HG02885 (cell line): Measurements from ENCODE around the gene PACS2.
"Not testable (repeated sequence)": the region's sequence is repeated elsewhere in the genome, so short reads cannot be mapped to it uniquely, and the experiment has no call there.

ENCODE experiments used
- ATAC-seq: cut with Tn5 transposase; IDR thresholded peaks from one replicate; pipeline ENCODE4 v1.9.1; 2021; ENCODE audit warnings: mild to moderate bottlenecking; ENCODE audit not compliant: unreplicated experiment, poor library complexity

PACS2 gene

DNA sequence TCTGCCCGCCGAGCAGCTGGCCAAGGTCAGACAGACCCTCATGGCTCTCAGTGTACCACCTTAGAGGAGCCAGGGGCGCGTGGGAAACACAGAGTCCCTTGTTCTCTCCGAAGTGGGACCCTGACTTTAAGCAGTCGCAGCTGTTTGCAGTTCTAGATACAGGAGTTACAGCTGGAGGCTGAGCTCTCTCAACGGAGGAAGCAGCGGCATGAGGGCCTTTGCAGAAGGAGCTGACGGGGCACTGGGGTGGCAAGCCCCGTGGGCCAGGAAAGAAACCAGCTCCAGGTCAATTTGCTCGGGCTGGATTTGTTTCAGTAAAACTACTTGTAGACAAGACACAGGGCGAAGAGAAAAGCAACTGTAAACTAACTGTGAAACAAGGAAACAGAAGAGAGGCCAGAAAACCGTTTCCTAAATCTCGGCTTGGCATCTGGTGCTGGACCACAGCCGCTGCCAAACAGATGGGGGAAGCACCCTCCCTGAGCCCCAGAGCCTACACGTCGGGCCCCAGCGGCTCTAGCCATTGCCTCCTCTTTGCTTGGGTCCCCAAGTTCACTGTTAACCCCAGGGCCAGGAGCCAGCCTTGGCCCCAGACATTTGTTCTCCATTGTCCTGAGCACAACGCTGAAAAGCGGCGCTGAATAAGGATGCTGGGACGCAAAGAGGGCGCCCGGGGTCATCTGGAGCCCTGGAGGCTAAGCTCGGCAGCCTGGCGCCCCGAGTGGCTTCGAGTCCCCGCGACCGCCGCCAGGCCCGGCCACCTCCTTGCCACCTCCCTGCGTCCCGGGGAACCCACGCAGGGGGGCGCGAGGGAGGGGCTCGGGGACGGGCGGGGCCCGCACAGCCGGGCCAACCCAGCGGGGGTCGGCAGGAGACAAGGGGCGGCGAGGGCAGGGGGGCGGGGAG is 914 bp upstream of the PACS2 start:
- peak; percentile 18 for ATAC-seq

DNA sequence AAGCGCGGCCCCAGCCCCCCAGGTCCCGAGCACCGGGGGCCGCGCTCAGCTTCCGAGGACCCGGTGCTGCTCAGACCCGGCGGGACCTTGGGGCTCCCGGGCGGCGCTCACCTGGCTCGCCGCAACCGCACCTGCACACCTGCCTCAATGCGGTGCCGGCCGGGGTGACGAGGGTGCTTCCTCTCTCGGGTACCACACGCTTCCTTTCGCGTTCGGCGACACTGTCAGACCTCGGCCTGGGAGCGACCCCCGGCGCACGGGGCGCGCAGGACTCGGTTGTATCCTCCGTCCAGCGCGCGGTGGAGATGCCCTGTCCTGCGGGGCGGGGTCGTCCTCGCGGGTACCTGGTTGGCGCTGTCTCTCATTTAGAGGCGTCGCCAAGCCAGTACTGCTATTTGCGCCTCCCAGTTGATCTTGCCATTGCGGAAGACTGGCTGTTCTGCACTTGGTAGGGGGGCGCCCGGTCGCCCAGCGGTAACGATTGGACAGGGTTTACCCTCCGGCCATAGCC is 718 bp downstream of the PACS2 start:
- ATAC-seq: peak; percentile 22

DNA sequence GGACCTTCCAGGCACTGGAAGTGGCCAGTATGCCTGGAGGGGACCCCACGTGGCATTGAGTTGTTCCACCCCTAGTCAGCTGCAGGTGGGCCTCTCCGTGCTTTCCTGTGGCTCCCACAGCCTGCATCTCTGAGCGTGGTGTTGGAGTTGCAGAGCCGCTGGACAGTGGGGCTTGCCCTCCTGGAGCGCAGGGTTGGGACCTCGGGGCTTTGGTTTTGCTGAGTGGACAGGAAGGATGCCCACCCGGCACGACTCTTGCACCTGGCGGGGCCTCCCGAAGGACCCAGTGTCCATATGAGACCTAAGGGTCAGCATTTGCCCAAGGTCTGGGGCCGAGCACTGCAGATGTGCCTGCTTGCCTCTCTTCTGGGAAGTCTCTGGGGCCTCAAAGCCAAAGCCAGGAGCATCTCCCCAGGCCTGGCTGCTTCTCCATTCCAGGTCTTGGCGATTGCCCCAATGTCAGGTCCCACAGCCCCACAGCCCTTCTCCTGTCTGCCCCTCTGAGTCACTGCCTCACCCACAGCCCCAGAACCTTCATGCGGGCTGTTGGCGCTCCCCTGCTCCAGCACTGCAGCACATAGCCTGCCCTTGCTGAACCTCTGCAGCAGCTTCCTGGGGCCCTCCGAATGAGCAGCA is 1.5 kb downstream of the PACS2 start:
- ATAC-seq: no peak

DNA sequence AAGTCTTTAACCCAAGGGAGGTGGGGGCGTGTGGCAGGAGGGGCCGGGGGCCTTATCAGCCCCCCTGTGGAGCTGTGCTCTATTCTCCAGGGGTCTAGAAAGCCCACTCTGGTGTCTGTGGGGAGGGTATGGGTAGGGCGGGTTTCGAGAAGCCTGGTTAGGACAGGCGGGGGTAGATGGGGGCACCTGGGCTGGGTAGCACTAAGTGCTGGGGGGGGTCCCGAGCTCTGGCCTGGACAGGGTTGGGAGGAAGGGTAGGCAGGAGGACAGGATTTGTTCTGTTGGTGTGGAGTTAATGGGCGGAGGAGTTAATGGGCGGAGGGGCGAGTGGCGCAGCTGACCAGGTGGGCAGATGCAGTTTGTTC is 2.0 kb downstream of the PACS2 start:
- no peak for ATAC-seq

DNA sequence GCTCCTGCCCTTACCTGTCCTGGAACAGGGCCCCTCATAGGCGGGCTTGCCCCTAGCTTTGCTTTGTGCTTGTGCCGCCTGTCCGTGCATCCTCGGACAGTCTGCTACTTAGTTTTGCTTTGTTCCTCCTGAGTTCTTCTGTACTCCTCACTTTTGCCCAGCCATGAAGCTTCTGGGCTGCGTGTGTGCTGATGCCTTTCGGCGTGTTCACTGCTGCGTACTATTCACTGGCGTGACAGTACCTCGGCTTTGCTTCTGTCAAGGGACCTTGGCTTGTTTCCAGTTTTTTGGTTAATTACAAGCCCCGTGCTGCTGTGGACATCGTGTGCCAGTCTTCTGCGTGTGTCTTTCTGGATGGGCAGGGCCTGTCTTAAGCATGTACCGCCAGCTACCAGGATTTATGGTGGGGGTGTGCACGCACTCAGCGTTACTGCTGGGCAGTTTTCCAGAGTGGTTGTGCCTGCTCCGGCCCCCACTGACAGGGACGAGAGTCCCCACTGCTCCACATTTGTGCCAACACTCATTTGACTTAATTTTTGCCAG is 2.5 kb downstream of the PACS2 start:
- no peak for ATAC-seq

DNA sequence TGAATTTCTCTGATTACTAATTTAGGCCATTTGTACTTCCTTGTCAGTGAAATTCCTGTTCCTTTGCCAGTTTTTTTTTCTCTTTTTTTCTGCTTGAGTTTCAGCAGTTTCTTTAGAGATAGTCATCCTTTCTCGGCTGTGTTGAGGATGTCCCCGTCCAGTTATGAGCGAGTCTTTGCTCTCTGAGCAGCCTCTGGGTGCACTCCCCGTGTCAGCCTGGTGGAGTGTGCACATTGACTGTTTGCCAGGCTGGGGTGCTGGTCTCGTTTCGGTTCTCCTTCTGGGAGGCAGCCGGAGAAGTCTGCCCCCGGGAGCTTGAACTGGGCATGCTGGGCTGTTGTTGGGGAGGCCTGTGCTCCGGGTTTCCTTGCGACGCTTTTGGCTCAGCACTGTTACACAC is 3.0 kb downstream of the PACS2 start:
- no peak for ATAC-seq

DNA sequence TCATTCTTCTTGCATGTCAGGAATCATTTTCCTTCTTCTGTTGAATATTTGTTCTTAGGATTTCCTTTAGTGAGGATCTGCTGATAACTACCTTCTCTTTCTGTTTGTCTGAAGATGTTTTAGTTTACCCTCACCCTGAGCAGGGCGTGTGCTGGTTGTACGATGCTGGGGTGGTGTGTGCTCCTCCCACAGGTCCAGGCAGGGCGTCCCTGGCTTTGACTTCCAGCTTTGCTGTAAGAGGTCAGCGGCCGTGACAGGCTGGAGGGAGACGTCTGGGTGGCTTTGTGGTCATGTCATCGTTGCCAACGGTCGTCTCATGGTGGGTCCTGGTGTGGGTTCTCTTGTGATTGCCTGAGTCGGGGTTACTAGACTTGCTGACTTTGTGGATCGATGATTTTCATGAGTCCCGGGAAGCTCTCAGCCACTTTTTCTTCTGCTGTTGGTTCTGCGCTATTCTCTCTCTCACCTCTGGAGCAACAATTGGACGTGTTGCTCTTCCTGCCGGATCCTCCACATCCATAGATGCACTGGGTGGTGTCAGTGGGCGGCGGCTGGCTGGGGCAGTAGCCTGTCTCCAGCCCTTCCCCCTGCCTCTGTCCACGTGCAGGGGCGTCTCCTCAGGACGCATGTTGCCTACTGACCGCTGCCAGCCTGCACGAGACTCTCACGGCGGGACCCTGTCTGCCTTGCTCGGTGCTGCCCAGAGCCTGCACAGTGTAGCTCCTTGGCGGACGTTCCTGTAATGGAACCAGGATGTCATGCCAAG is 8.4 kb downstream of the PACS2 start:
- no peak for ATAC-seq

DNA sequence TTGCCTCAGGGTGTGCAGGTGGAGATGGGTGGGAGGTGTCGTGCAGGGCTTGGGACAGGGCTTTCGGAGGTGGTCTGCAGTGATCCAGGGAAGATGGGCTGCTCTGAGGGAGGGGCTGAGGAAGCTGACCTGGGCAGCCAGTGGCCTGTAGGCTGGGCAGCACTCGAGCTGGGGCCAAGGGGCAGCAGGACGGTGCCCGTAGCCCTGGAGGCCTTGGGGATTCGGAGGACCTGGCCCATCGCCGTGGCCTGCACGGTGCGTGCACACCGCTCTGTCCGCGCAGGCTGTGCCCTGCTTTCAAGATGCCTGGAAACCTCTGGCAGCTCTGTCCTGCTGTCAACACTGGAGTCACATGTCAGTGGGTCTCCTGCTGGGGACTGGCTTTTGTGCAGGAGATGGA is 9.1 kb downstream of the PACS2 start:
- ATAC-seq: no peak

DNA sequence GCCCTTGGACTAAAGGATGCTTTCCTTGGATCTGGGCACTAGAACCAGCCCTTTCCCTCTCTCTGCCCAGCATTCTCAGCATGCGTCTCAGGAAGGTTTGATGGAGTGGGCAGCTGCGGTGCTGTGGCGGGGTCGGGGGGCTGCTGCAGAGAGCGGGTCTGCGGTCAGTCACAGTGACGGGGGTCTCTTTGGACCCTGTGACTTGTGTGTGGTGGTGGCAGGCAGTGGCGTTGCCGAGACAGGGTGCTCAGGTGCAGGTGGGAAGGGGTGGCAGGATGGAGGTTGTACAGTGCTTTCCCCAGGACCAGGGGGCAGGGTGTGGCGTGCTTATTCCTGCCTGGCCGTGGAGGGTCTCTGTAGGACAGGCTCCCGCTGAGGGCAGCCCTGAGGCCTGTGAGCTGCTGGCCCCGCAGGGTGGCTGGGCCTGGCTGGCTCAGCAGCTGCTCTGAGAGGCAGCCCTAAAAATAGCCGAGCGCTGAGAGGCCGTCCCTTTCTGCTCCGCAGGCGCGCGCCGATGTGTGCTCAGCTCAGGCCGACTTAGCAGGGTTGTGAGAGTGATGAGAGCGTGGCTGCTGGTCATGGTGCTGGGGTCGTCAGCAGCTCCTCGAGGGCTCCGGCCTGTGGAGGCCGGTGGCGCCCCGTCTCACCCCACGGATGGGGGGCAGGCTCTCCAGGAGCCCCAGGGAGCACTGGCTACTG is 9.7 kb downstream of the PACS2 start:
- no peak for ATAC-seq

DNA sequence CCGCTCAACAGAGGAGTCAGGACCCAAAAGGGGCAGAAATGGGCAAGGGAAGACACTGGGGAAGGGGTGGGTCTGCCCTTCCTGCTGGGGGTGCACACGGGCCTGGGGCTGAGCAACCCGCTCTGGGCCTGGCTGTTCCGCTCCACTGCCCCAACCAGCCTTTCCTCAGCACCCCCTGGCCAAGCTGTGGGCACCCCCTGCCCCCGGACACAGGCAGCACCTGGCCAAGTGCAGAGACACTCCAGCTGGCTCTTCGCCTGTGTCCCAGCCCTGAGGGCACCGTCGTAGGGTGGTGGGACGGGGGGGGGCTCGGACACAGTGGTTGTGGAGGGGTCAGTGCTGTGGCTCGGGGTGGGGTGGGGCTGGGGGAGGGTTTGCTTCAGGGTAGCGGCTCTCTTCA is 10.3 kb downstream of the PACS2 start:
- ATAC-seq: no peak

DNA sequence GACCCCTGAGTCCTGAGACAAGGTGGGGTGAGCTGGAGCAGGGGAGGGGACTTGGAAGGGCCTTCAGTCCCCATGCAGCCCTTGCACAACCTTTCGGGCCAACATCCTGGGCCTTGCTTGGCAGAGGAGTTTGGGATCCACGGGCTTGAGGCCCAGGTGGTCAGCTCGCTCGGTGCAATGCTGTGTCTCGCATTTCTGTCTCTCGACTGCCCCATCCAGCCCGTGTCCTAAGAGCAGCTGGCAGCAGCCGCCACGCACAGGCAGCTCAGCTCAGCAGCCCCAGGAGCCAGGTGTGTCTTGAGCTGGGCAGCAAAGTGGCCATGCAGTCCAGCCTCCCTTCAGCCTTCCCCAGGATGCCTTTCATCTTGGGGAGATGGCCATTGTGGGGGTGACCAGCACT is 10.8 kb downstream of the PACS2 start:
- ATAC-seq: no peak

DNA sequence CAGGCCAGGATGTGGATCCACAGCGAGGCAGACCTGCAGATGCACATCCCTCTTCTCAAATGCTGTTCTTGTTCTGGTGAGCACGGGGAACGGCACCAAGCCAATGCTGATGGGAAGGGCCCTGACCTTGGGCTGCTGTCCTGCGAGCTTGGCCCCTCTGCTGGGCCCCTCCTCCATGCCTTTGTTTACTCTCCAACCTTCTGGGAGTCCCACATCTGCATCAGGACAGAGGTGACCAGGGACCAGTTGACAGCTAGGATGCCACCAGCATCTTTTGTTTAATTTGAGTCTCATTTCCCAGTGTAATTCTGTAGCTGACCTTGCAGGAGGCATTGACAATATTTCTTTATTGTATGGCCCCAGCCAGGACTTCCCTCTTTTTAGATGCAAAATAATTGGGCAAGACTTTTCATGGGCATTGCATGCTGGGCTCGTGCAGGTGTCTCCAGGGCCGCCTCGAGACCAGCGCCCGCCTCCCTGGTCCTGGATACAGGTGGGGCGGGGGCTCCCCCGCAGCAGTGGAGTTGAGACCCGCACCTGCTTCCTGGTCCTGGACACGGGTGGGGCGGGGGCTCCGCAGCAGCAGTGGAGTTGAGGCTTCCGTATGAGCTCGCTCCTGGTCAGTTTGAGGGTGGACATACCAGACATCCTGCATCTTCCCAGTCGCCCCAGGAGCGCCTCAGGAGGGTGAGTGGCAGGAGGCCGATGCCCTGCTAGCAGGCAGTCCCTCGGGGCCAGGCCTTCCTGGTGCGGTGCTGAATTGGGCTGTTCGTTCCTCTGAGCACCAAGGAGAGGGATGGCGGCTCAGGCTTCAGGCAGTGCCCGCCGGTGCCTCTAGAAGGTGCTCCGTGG is 11.4 kb downstream of the PACS2 start:
- no peak for ATAC-seq

DNA sequence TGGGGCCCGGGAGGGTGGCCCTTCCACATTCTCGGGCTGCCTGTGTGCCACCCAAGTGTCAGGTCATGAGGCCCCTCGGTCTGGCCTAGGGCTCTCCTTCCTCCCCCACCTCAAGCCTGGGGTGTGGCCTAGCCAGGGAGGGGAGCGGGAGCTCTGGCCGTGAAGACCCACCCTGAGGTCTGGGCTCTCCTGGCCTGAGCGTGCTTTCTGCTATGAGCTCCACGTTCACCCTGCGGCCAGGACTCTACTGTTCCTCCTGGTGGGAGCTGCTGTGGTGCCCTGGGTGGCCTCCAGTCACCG is 12.0 kb downstream of the PACS2 start:
- ATAC-seq: no peak

DNA sequence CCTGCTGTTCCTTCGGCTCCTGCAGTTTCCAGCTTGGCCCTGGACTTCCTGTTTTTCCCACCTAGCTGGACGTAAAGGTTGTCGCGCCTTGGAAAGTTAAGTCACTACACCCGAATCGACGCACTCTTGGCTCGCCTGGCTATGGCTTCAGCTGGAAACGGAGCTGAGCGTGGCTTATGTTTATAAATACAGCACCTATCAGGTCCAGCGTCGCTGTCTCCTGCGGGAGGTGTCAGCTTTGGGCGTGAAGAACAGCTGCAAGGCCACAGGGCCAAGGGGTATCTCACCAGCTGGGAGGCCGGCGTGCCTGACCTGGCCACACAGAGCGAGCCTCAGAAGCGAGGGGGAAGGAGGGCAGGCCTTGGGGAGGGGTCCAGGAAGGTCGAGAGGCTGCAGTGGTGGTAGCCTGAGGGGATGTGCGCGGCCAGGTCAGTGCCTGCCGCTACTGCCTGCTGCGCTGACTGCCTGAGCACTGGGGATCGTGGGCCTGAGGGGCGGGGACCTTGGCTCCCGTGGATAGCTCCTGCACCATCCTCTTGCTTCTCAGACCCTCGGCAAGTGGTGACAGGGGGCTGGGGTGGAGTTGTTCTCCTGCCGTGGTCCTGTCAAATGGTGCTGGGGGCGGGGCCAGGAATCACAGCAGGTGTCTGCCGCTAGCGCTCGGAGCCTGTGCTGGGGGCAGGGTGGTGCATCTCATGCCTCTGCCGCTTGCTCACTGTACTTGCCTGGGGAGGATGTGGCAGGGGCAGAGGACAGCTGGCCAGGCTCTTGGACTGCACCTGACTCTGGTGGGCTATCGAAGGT is 12.5 kb downstream of the PACS2 start:
- ATAC-seq: no peak

DNA sequence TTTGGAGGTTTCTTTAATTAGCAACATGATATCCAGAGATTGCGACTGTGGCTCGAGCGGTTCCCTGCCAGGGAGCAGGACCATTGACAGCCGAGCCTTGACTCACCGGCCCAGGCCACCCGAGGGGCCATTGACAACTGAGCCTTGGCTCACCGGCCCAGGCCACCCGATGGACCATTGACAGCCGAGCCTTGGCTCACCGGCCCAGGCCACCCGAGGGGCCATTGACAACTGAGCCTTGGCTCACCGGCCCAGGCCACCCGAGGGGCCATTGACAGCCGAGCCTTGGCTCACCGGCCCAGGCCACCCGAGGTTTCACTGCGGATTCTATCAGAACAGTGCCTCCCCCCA is 13.1 kb downstream of the PACS2 start:
- ATAC-seq: not testable (repeated sequence)

DNA sequence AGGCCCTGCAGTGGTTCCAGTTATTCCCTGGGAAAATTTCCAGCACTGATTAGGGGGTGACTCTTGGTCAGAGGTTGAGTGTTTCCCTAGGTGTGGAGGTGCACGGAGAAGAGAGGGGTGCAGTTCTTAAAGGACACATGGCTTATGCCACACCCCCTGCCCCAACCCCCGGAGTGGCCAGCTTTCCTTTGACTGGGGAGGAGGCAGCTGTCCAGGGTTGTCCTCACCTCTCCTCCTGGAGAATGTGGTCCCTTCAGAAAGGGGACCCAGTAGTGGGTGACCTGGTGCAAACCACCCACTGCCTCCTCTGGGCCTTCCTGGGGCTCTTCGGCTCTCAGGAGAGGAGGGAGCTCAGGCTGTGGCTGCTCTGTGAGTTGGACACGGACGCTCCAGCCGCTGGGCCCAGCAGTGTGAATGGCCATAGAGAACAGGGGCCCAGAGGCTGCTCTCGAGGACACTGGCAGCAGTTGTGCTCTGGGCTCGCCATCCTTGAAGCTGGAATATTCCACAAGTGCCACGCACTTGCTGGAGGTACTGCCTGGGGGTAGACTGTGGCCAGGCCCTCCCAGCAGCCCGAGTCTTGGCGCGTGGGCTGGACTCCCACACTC is 13.6 kb downstream of the PACS2 start:
- ATAC-seq: no peak

DNA sequence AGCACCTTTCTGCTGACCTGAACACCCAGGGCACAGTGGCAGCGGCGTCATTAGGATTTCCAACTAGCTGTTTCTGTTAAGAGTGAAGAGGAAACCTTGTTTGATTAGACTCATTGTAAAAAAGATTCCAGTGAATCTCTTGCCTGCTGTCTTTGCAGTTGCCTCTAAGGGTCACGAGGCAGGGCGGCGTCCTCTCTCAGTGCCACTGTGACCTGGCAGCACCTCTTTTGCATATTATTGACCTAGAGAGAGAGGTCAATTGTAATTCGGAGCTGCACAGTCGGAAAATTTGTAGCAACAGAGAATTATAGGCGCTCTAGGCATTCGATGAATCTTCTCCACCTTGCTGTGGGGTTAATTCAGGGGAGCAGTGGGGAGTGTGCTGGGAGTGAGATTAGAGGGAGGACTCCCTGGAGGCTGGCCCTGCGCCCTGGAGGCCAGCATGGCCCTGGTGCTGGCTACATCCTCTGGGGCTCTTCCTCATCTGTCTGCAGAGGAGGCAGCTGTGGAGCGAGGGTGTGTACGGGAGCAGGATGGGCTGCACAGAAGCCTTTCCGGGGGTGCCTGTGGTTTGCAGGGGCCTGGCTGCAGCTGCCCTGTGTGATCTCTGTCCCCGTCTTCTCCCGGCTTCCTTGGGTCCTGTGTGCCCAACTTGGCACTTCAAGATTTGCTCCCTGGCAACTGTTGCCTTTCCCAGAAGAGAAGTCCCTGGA is 14.3 kb downstream of the PACS2 start:
- ATAC-seq: no peak
